PC-3 (cell line): ENCODE measurements around the gene PUDP. TPM values are rescaled to one million over a fixed set of nuclear protein-coding genes. Genes with fewer than 3 reads are reported as not detected.

ENCODE experiments used
- ATAC-seq: fragments of 200-7000 bp; cut with Tn5 transposase; 2 replicates; pipeline ENCODE4 v1.9.1; 2020; ENCODE audit warnings: mild to moderate bottlenecking, moderate library complexity
- BruUV-seq: library from RNA; stranded (reverse); fragments of 400-500 nt; replicated peaks from 2 replicates; lab custom pipeline; 2021; lab: Mats Ljungman, UMichigan
- CTCF ChIA-PET: fragments of 300-600 bp; sonication (Branson Sonifier 250); formaldehyde crosslinking; loops from one replicate; lab custom pipeline; 2022; ENCODE audit warnings: antibody characterized with exemption; lab: Charles Lee
- POLR2A ChIA-PET: fragments of 300-600 bp; sonication (Branson Sonifier 250); formaldehyde crosslinking; loops from one replicate; lab custom pipeline; 2022; ENCODE audit warnings: antibody characterized with exemption; ENCODE audit not compliant: unreplicated experiment; lab: Charles Lee
- DNase-seq: peaks from one replicate; pipeline ENCODE4 v3.0.0-alpha.2; 2015
- H2AFZ ChIP-seq: fragments of 300-600 bp; sonication (generic); 2 replicates; pipeline ENCODE4 v1.6.0; 2016; ENCODE audit warnings: antibody characterized with exemption, low read length
- H3F3A ChIP-seq: fragments of 300-600 bp; sonication (generic); one replicate; pipeline ENCODE4 v1.6.0; 2017; ENCODE audit warnings: antibody characterized with exemption, low read length, control low read depth, mild to moderate bottlenecking; ENCODE audit not compliant: unreplicated experiment
- H3K27ac ChIP-seq: fragments of 300-600 bp; sonication (generic); 2 replicates; pipeline ENCODE4 v1.5.1; 2016; ENCODE audit warnings: mild to moderate bottlenecking, low read length
- H3K27me3 ChIP-seq: fragments of 300-600 bp; sonication (generic); 2 replicates; pipeline ENCODE4 v1.6.1; 2016; ENCODE audit warnings: low read length, mixed read lengths
- H3K36me3 ChIP-seq: fragments of 300-600 bp; sonication (generic); 2 replicates; pipeline ENCODE4 v1.6.1; 2016; ENCODE audit warnings: low read depth, mixed run types, low read length, mixed read lengths
- H3K4me1 ChIP-seq: fragments of 300-600 bp; sonication (generic); 2 replicates; pipeline ENCODE4 v1.5.1; 2016; ENCODE audit warnings: low read length; ENCODE audit not compliant: insufficient read depth
- H3K4me2 ChIP-seq: fragments of 300-600 bp; sonication (generic); 2 replicates; pipeline ENCODE4 v1.6.0; 2016; ENCODE audit warnings: low read length
- H3K4me3 ChIP-seq: fragments of 300-600 bp; sonication (generic); 2 replicates; pipeline ENCODE4 v1.5.1; 2016; ENCODE audit warnings: mild to moderate bottlenecking, low read length, mixed read lengths
- H3K79me2 ChIP-seq: fragments of 300-600 bp; sonication (generic); 2 replicates; pipeline ENCODE4 v1.6.1; 2017; ENCODE audit warnings: low read length, mixed read lengths
- H3K9ac ChIP-seq: fragments of 300-600 bp; sonication (generic); 2 replicates; pipeline ENCODE4 v1.6.0; 2016; ENCODE audit warnings: mild to moderate bottlenecking, low read length
- H3K9me2 ChIP-seq: fragments of 300-600 bp; sonication (generic); replicated peaks from 2 replicates; pipeline ENCODE4 v1.6.1; 2016; ENCODE audit warnings: mixed run types, low read length, mixed read lengths
- H3K9me3 ChIP-seq: fragments of 300-600 bp; sonication (generic); 2 replicates; pipeline ENCODE4 v1.6.1; 2016; ENCODE audit warnings: low read length, mixed read lengths
- H4K20me1 ChIP-seq: fragments of 300-600 bp; sonication (generic); 2 replicates; pipeline ENCODE4 v1.6.1; 2016; ENCODE audit warnings: low read length, mixed read lengths
- EZH2 ChIP-seq: fragments of 300-600 bp; sonication (generic); IDR thresholded peaks from one replicate; pipeline ENCODE4 v1.6.1; 2017; ENCODE audit warnings: antibody characterized with exemption, mild to moderate bottlenecking, low read length; ENCODE audit not compliant: unreplicated experiment
- EZH2phosphoT487 ChIP-seq: fragments of 300-600 bp; sonication (generic); IDR thresholded peaks from 2 replicates; pipeline ENCODE4 v1.6.1; 2018; ENCODE audit warnings: mild to moderate bottlenecking, antibody characterized with exemption, low read length, borderline replicate concordance
- intact Hi-C: fragments of 100-400 bp; cut with micrococcal nuclease; formaldehyde crosslinking; loops from 2 replicates; pipeline ENCODE4 v1.9.0; 2023
- total RNA-seq: library from RNA; depleted of rRNA; stranded (reverse); fragments of >200 nt; gene quantifications from 2 replicates; pipeline ENCODE4 v1.2.3, GENCODE V29; 2014
- TF ChIP-seq, protein P1 (sequence below): fragments of 300-600 bp; sonication (generic); conservative IDR thresholded peaks from 2 replicates; pipeline ENCODE4 v1.5.1; 2017; ENCODE audit warnings: antibody characterized with exemption, low read depth, mild to moderate bottlenecking, low read length

Gene PUDP
- total RNA-seq, 1 experiment from 2014 or later = 7.6 TPM

DNA sequence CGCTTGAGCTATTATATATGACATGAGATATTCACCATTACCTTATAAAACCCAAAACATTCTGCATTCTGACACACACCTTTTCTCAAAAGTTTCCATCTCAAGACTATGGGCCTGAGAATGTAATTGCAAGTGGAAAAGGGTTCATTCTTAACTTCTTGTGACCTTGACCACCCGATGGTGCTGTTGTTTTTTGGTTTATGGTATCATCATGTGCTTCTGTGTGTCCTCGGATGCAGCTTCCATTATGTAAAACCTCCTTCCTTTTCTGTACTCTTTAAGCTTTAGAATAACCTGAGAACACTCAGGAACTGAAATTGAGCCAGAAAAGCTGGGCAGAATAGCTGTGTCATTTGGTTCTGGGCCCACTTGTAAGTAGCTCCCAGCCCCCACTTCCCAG is 16.2 kb upstream of the PUDP start:
- no peak overlapping the region for H3K9ac ChIP-seq
- TF ChIP-seq EZH2 (no peak), EZH2phosphoT487 (no peak)
- TF ChIP-seq, protein P1, sequence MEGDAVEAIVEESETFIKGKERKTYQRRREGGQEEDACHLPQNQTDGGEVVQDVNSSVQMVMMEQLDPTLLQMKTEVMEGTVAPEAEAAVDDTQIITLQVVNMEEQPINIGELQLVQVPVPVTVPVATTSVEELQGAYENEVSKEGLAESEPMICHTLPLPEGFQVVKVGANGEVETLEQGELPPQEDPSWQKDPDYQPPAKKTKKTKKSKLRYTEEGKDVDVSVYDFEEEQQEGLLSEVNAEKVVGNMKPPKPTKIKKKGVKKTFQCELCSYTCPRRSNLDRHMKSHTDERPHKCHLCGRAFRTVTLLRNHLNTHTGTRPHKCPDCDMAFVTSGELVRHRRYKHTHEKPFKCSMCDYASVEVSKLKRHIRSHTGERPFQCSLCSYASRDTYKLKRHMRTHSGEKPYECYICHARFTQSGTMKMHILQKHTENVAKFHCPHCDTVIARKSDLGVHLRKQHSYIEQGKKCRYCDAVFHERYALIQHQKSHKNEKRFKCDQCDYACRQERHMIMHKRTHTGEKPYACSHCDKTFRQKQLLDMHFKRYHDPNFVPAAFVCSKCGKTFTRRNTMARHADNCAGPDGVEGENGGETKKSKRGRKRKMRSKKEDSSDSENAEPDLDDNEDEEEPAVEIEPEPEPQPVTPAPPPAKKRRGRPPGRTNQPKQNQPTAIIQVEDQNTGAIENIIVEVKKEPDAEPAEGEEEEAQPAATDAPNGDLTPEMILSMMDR = no peak
- no peaks in the 10 kb centered on the region for H3K79me2 ChIP-seq
- H3K36me3 ChIP-seq = no peaks in the 10 kb centered on the region
- ATAC-seq (no peak), DNase-seq (no peak)
- no peak overlapping the region for H3K4me2 ChIP-seq
- no TSS peak for BruUV-seq
- no peaks in the 10 kb centered on the region for H3K9me3 ChIP-seq
- H3K27ac ChIP-seq = no peak overlapping the region
- H3K4me1 ChIP-seq = peaks cover 12% of the 10 kb centered on the region
- intact Hi-C loops = no loop called here
- ChIA-PET CTCF (no interaction called here), POLR2A (no interaction called here)
- H3K27me3 ChIP-seq = no peaks in the 10 kb centered on the region
- H3K4me3 ChIP-seq = no peak overlapping the region
- no peaks in the 10 kb centered on the region for H4K20me1 ChIP-seq
- no peaks in the 10 kb centered on the region for H3K9me2 ChIP-seq
- H3F3A ChIP-seq = no peaks in the 10 kb centered on the region
- H2AFZ ChIP-seq = no peak overlapping the region

DNA sequence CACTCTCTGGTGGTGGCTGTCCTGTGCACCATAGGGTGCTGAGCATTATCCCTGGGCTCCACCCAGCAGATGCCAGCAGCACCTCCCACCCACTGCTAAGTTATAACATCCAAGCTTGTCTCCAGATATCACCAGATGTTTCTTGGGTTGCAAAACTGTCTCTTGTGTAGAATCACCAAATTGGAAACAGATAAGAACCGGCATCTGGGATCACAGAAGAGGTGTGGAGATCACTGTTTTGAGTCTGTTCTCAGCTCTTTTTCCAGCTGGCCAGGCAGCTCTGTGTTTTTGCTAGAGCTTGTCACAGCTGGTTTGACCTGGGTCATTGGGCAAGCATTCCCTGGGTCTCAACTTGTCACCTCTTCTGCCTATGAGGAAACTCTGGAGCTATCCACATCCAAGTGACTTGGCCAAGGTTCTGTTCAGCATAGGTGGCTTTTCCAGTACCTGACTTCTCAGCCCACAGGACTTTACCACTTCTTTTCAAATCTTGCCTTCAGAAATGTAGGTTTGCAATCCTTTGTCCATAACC is 15.3 kb upstream of the PUDP start:
- H3K79me2 ChIP-seq = no peaks in the 10 kb centered on the region
- no peak overlapping the region for H3K27ac ChIP-seq
- TF ChIP-seq, protein P1 = no peak
- TF ChIP-seq EZH2 = no peak
- TF ChIP-seq EZH2phosphoT487 = no peak
- POLR2A ChIA-PET = no interaction called here
- no peak for ATAC-seq
- CTCF ChIA-PET = no interaction called here
- H3K4me1 ChIP-seq = peaks cover 22% of the 10 kb centered on the region
- H3K9me3 ChIP-seq = no peaks in the 10 kb centered on the region
- H3K4me3 ChIP-seq = no peak overlapping the region
- no peaks in the 10 kb centered on the region for H3K36me3 ChIP-seq
- no peaks in the 10 kb centered on the region for H4K20me1 ChIP-seq
- no TSS peak for BruUV-seq
- no peak overlapping the region for H3K9ac ChIP-seq
- H3K9me2 ChIP-seq = no peaks in the 10 kb centered on the region
- no peaks in the 10 kb centered on the region for H3F3A ChIP-seq
- H3K27me3 ChIP-seq = no peaks in the 10 kb centered on the region
- H2AFZ ChIP-seq = no peak overlapping the region
- no peak overlapping the region for H3K4me2 ChIP-seq
- DNase-seq = no peak
- intact Hi-C loops = no loop called here

DNA sequence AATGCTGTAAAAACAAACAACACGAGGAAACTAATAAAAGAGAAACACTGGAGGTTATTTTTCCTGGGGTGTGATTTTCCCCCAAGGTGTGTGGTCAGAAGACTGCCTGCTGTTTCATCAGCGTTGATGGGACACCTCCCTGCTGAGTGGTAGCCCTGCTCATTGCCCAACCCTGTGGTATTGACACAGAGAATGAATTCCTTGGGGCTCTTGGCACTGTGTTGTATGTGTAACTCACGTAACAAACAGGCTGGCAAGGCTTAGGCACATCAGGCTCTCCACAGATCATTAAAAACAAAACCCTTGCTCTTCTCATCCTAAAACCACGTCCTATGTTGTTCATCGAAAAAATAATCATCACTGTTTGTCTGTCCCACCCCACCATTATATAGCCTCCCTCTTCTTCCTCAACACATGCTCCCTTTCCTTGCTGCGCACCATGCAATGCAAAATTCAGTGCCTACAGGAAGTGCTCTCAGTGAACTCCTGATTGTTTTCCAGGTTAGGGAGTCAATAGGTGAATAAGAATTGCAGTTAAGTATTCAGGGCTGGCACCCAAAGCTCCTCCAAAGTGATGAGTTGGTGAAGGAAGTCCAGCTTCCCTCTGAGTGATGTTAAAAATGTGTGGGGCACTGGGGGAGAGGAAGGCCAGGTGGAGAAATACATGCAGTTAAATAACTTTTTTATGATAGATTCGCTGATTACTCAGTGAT is 11.4 kb upstream of the PUDP start:
- POLR2A ChIA-PET = no interaction called here
- no peaks in the 10 kb centered on the region for H3K36me3 ChIP-seq
- CTCF ChIA-PET = no interaction called here
- H3F3A ChIP-seq = no peaks in the 10 kb centered on the region
- H3K4me3 ChIP-seq = peak overlapping the region; percentile 25; the same call in 1 of the 2 replicates
- DNase-seq (peak; percentile 86), ATAC-seq (peak; percentile 99)
- BruUV-seq = no TSS peak
- H4K20me1 ChIP-seq = no peaks in the 10 kb centered on the region
- H3K4me2 ChIP-seq = peak overlapping the region; percentile 81
- no peaks in the 10 kb centered on the region for H3K9me3 ChIP-seq
- no peaks in the 10 kb centered on the region for H3K9me2 ChIP-seq
- H3K4me1 ChIP-seq = peaks cover 23% of the 10 kb centered on the region
- H2AFZ ChIP-seq = no peak overlapping the region
- H3K27me3 ChIP-seq = no peaks in the 10 kb centered on the region
- intact Hi-C loops = loop anchor here (2.0 to 5.0 kb wide), 2 partner anchors 15 to 103 kb away; no protein-coding TSS in a partner anchor
- peak overlapping the region; percentile 36; the same call in 1 of the 2 replicates for H3K9ac ChIP-seq
- H3K79me2 ChIP-seq = no peaks in the 10 kb centered on the region
- TF ChIP-seq EZH2phosphoT487 (no peak), EZH2 (no peak)
- TF ChIP-seq, protein P1 = no peak
- H3K27ac ChIP-seq = peak overlapping the region; percentile 86
